B cell (primary cell): Measurements from ENCODE around the gene CBX8. TPM values are rescaled to one million over a fixed set of nuclear protein-coding genes. Genes with fewer than 3 reads are reported as not detected.

Experiments used
- ATAC-seq: fragments of 200-7000 bp; cut with Tn5 transposase; one replicate; pipeline ENCODE4 v1.10.0; 2021; ENCODE audit warnings: low read depth, mild to moderate bottlenecking, moderate number of reproducible peaks, moderate library complexity
- CTCF ChIA-PET: fragments of 350-600 bp; sonication (Branson Sonifier 250); formaldehyde crosslinking; loops from one replicate; lab custom pipeline; 2021; ENCODE audit warnings: antibody characterized with exemption, inconsistent platforms; lab: Charles Lee
- POLR2A ChIA-PET: fragments of 350-600 bp; sonication (Branson Sonifier 250); formaldehyde crosslinking; loops from one replicate; lab custom pipeline; 2021; ENCODE audit warnings: antibody characterized with exemption; lab: Charles Lee
- DNase-seq: peaks from one replicate; pipeline ENCODE4 v3.0.0; 2013
- H2AFZ ChIP-seq: 2 replicates; pipeline ENCODE4 v1.6.1; 2012; ENCODE audit warnings: mild to moderate bottlenecking, low read depth, low read length; ENCODE audit not compliant: insufficient read depth, poor library complexity, severe bottlenecking
- H3K27ac ChIP-seq, 2 donors: 1 replicate in 1 of 2; 2 replicates in 1 of 2; pipeline ENCODE4 v1.5.1; 2012 to 2013; ENCODE audit warnings: low read length in 2 of 2, mild to moderate bottlenecking in 2 of 2, moderate library complexity in 1 of 2
- H3K27me3 ChIP-seq, 4 experiments: fragments of 200-600 bp in 1 of 4; sonication (generic) in 1 of 4; replicated peaks in 1 of 4; 1 replicate in 2 of 4; 2 replicates in 2 of 4; pipeline versions ENCODE4 v1.6.1 to v1.7.0; 2013 to 2016; ENCODE audit warnings: low read length in 3 of 4, mild to moderate bottlenecking in 2 of 4, mixed read lengths in 1 of 4, moderate library complexity in 1 of 4; ENCODE audit not compliant: insufficient read depth in 4 of 4, control insufficient read depth in 3 of 4; ENCODE audit errors: control extremely low read depth in 1 of 4
- H3K36me3 ChIP-seq, 2 experiments: replicated peaks in 1 of 2; 1 replicate in 1 of 2; 2 replicates in 1 of 2; pipeline versions ENCODE4 v1.6.1 to v1.7.1; 2013; ENCODE audit warnings: low read length in 1 of 2; ENCODE audit not compliant: insufficient read depth in 2 of 2, control insufficient read depth in 1 of 2; ENCODE audit errors: control extremely low read depth in 1 of 2, extremely low read depth in 1 of 2
- H3K4me1 ChIP-seq, 2 donors: fragments of 200-600 bp in 1 of 2; sonication (generic) in 1 of 2; 1 replicate in 1 of 2; 2 replicates in 1 of 2; pipeline versions ENCODE4 v1.5.1 to v1.6.1; 2013 to 2017; ENCODE audit warnings: low read length in 2 of 2; ENCODE audit not compliant: control insufficient read depth in 2 of 2, insufficient read depth in 2 of 2
- H3K4me2 ChIP-seq: replicated peaks from 2 replicates; pipeline ENCODE3; 2012; ENCODE audit warnings: mild to moderate bottlenecking, low read depth, low read length; ENCODE audit not compliant: poor library complexity, severe bottlenecking
- H3K4me3 ChIP-seq, 5 experiments: fragments of 200-600 bp in 1 of 5; sonication (generic) in 1 of 5; 1 replicate in 3 of 5; 2 replicates in 2 of 5; pipeline versions ENCODE4 v1.5.1 to v1.7.0; 2011 to 2016; ENCODE audit warnings: low read length in 4 of 5, mild to moderate bottlenecking in 4 of 5, low read depth in 2 of 5, control low read depth in 1 of 5, moderate library complexity in 1 of 5; ENCODE audit not compliant: insufficient read depth in 1 of 5; ENCODE audit errors: control extremely low read depth in 1 of 5, extremely low read depth in 1 of 5
- H3K79me2 ChIP-seq: fragments of 200-600 bp; sonication (generic); one replicate; pipeline ENCODE4 v1.6.0; 2016; ENCODE audit warnings: low read length; ENCODE audit not compliant: control insufficient read depth, insufficient read depth
- H3K9ac ChIP-seq: fragments of 200-600 bp; sonication (generic); 2 replicates; pipeline ENCODE4 v1.6.1; 2017; ENCODE audit warnings: mild to moderate bottlenecking, low read length, moderate library complexity
- H3K9me3 ChIP-seq, 3 donors: one replicate each; pipeline versions ENCODE4 v1.6.1 to v1.7.1; 2013; ENCODE audit warnings: low read length in 2 of 3; ENCODE audit not compliant: control insufficient read depth in 2 of 3, insufficient read depth in 1 of 3; ENCODE audit errors: control extremely low read depth in 1 of 3
- H4K20me1 ChIP-seq: 2 replicates; pipeline ENCODE4 v1.6.0; 2012; ENCODE audit warnings: mild to moderate bottlenecking, low read length; ENCODE audit not compliant: insufficient read depth, control insufficient read depth, poor library complexity, severe bottlenecking
- H3K27ac Mint-ChIP-seq: one replicate; pipeline ENCODE4 v1.8.0; 2021; ENCODE audit warnings: mixed read lengths
- H3K27me3 Mint-ChIP-seq: one replicate; pipeline ENCODE4 v1.8.0; 2021; ENCODE audit warnings: mixed read lengths
- H3K4me1 Mint-ChIP-seq: one replicate; pipeline ENCODE4 v1.8.0; 2021; ENCODE audit warnings: mixed read lengths
- H3K4me3 Mint-ChIP-seq: one replicate; pipeline ENCODE4 v1.8.0; 2021; ENCODE audit warnings: mixed read lengths
- H3K9me3 Mint-ChIP-seq: one replicate; pipeline ENCODE4 v1.8.0; 2022; ENCODE audit warnings: mixed read lengths; ENCODE audit not compliant: insufficient read depth
- EZH2 ChIP-seq: IDR thresholded peaks from 2 replicates; pipeline ENCODE4 v1.6.1; 2012; ENCODE audit warnings: borderline replicate concordance, low read depth, mild to moderate bottlenecking, moderate library complexity, low read length; ENCODE audit not compliant: insufficient read depth, poor library complexity, severe bottlenecking
- WGBS: methylation state at CpG from one replicate; pipeline ENCODE4 v1.1.5; 2013; ENCODE audit warnings: missing lambda C conversion rate; ENCODE audit not compliant: insufficient coverage; 5-methylcytosine and 5-hydroxymethylcytosine counted together
- intact Hi-C: fragments of 100-400 bp; cut with micrococcal nuclease; formaldehyde crosslinking; loops from one replicate; pipeline ENCODE4 v1.10.0; 2022
- polyA plus RNA-seq: library from polyadenylated mRNA; depleted of rRNA; stranded (reverse); fragments of >200 nt; gene quantifications from 2 replicates; pipeline ENCODE4 v1.2.3, GENCODE V29; 2012
- total RNA-seq, 2 donors: library from RNA; stranded (reverse); fragments of 120-200 nt in 1 of 2; gene quantifications; 1 replicate in 1 of 2; 2 replicates in 1 of 2; pipeline versions ENCODE4 v1.2.3 to v1.2.4, GENCODE V29; 2013 to 2022
- TF ChIP-seq, protein P1 (sequence below): fragments of 200-600 bp; IDR thresholded peaks from one replicate; pipeline ENCODE4 v1.8.0; 2022; ENCODE audit warnings: antibody characterized with exemption, mild to moderate bottlenecking

The CBX8 gene
- total and polyA plus RNA-seq, 2 donors (not counting 1 experiment from before 2014, with no cell fraction given) = 0.31 to 6.8 TPM

DNA sequence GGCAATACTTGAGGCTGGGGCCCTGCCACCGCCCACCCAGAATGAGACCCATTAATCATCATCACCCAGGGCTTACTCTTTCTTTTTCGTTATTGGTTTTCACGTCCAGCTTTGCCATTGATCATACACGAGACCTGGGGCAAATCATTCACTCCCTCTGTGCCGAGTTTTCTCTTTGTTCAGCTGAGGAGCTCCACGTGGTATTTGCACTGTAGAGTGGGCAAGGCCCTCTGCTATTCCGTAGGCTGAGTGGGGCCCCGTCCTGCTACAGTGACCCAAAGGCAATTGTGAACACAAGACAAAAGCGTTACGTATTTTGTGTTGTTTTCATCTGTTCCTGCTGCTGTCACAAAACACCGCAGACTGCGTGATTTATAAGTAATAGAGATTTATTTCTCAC, 42.5 kb downstream of the CBX8 start:
- DNase-seq = no peak
- peaks cover 3 to 4% of the 10 kb centered on the region in 2 donors for H3K4me1 ChIP-seq
- intact Hi-C loops = no loop called here
- Mint-ChIP-seq H3K9me3 (no peaks in the 10 kb centered on the region), H3K4me1 (peaks cover 4% of the 10 kb centered on the region), H3K4me3 (no peak overlapping the region), H3K27ac (no peak overlapping the region), H3K27me3 (peaks cover 44% of the 10 kb centered on the region)
- TF ChIP-seq, protein P1, sequence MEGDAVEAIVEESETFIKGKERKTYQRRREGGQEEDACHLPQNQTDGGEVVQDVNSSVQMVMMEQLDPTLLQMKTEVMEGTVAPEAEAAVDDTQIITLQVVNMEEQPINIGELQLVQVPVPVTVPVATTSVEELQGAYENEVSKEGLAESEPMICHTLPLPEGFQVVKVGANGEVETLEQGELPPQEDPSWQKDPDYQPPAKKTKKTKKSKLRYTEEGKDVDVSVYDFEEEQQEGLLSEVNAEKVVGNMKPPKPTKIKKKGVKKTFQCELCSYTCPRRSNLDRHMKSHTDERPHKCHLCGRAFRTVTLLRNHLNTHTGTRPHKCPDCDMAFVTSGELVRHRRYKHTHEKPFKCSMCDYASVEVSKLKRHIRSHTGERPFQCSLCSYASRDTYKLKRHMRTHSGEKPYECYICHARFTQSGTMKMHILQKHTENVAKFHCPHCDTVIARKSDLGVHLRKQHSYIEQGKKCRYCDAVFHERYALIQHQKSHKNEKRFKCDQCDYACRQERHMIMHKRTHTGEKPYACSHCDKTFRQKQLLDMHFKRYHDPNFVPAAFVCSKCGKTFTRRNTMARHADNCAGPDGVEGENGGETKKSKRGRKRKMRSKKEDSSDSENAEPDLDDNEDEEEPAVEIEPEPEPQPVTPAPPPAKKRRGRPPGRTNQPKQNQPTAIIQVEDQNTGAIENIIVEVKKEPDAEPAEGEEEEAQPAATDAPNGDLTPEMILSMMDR = no peak
- no peak for TF ChIP-seq EZH2
- H3K27me3 ChIP-seq = peaks cover 0 to 54% (median 15%) of the 10 kb centered on the region in 4 experiments
- no peak overlapping the region for H3K9ac ChIP-seq
- no peaks in the 10 kb centered on the region for H4K20me1 ChIP-seq
- WGBS = 78% methylated on average over 7 of the region's 12 CpGs
- H3K79me2 ChIP-seq = no peaks in the 10 kb centered on the region
- ChIA-PET CTCF (interaction anchor here (1.1 to 1.3 kb wide), 2 partner anchors 8 to 11 kb away, joined by 4 read pairs; no protein-coding TSS in a partner anchor), POLR2A (no interaction called here)
- no peak overlapping the region for H2AFZ ChIP-seq
- H3K9me3 ChIP-seq = peaks cover 0 to 6% (median 0%) of the 10 kb centered on the region in 3 donors
- no peak for ATAC-seq
- H3K36me3 ChIP-seq = no peaks in the 10 kb centered on the region
- no peak overlapping the region for H3K4me2 ChIP-seq
- no peak overlapping the region for H3K4me3 ChIP-seq
- no peak overlapping the region for H3K27ac ChIP-seq

DNA sequence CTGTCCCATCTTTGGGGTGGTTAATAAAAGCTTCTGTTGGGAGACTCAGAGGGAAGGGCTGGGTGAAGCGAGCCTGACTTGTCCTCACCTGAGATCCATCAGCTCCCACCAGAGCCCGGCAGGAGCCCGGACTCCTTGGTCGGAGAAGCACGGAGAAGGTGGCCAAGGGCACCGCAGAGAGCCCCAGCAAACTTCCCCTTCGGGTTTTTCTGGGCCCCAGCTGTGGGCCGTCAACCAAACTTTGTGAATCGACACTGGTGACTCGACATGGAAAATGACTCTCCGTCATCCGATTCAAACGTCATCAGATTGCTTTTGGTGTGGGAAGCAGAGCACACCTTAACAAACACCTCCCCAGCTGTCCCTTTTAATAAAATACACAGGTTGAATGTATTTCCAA, 44.7 kb downstream of the CBX8 start:
- Histone ChIP-seq H3K4me2 (peak overlapping the region; percentile 19), H3K36me3 (no peaks in the 10 kb centered on the region), H3K4me3 (no peak overlapping the region), H2AFZ (no peak overlapping the region), H3K9me3 (peaks cover 0 to 13% (median 0%) of the 10 kb centered on the region in 3 donors), H3K9ac (no peak overlapping the region), H3K27me3 (peaks cover 0 to 70% (median 24%) of the 10 kb centered on the region in 4 experiments), H4K20me1 (no peaks in the 10 kb centered on the region), H3K27ac (no peak overlapping the region), H3K79me2 (no peaks in the 10 kb centered on the region), H3K4me1 (peaks cover 12 to 16% of the 10 kb centered on the region in 2 donors)
- peak; percentile 53 for DNase-seq
- ChIA-PET POLR2A (interaction anchor here (0.7 kb wide), 1 partner anchor 506 kb away, joined by 4 read pairs; no protein-coding TSS in a partner anchor), CTCF (interaction anchor here (0.7 to 0.9 kb wide), 4 partner anchors 24 to 312 kb away, joined by 3 to 4 read pairs (median 4); no protein-coding TSS in a partner anchor)
- Mint-ChIP-seq H3K9me3 (no peaks in the 10 kb centered on the region), H3K27me3 (peaks cover 40% of the 10 kb centered on the region), H3K4me1 (peaks cover 12% of the 10 kb centered on the region), H3K27ac (no peak overlapping the region), H3K4me3 (no peak overlapping the region)
- WGBS = 10% methylated on average over 8 of the region's 13 CpGs
- no peak for TF ChIP-seq EZH2
- TF ChIP-seq, protein P1 = no peak
- intact Hi-C loops = no loop called here
- ATAC-seq = peak; percentile 54
